Hepatocyte (in vitro differentiated cells): ENCODE measurements around the gene CPED1. TPM values are rescaled to one million over a fixed set of nuclear protein-coding genes. Genes with fewer than 3 reads are reported as not detected.

Experiments used
- DNase-seq: peaks from one replicate; pipeline ENCODE4 v3.0.0-alpha.2; 2016; ENCODE audit warnings: low spot score
- H2AFZ ChIP-seq: fragments of 200-600 bp; sonication (generic); 2 replicates; pipeline ENCODE4 v1.6.0; 2016; ENCODE audit warnings: antibody characterized with exemption, mild to moderate bottlenecking
- H3K27ac ChIP-seq: fragments of 200-600 bp; sonication (generic); 2 replicates; pipeline ENCODE4 v1.5.1; 2016; ENCODE audit warnings: mild to moderate bottlenecking
- H3K27me3 ChIP-seq: fragments of 200-600 bp; sonication (generic); 2 replicates; pipeline ENCODE4 v1.6.1; 2016
- H3K36me3 ChIP-seq: fragments of 200-600 bp; sonication (generic); replicated peaks from 2 replicates; pipeline ENCODE4 v1.5.1; 2016; ENCODE audit warnings: low read depth; ENCODE audit not compliant: insufficient read depth
- H3K4me1 ChIP-seq: fragments of 200-600 bp; sonication (generic); 2 replicates; pipeline ENCODE4 v1.5.1; 2016; ENCODE audit warnings: mild to moderate bottlenecking, moderate library complexity; ENCODE audit not compliant: insufficient read depth
- H3K4me2 ChIP-seq: fragments of 200-600 bp; sonication (generic); 2 replicates; pipeline ENCODE4 v1.6.0; 2016
- H3K4me3 ChIP-seq: fragments of 200-600 bp; sonication (generic); 2 replicates; pipeline ENCODE4 v1.5.1; 2016; ENCODE audit warnings: mild to moderate bottlenecking
- H3K79me2 ChIP-seq: fragments of 200-600 bp; sonication (generic); 2 replicates; pipeline ENCODE4 v1.6.0; 2017; ENCODE audit warnings: mild to moderate bottlenecking
- H3K9me2 ChIP-seq: fragments of 200-600 bp; sonication (generic); replicated peaks from 2 replicates; pipeline ENCODE4 v1.6.0; 2017; ENCODE audit warnings: mild to moderate bottlenecking; ENCODE audit not compliant: insufficient read depth
- H3K9me3 ChIP-seq: fragments of 200-600 bp; sonication (generic); 2 replicates; pipeline ENCODE4 v1.5.1; 2016; ENCODE audit warnings: low read depth, mild to moderate bottlenecking
- H4K20me1 ChIP-seq: fragments of 200-600 bp; sonication (generic); 2 replicates; pipeline ENCODE4 v1.6.0; 2016; ENCODE audit warnings: mild to moderate bottlenecking; ENCODE audit not compliant: insufficient read depth, poor library complexity, severe bottlenecking
- EZH2 ChIP-seq: fragments of 200-600 bp; sonication (generic); IDR thresholded peaks from 2 replicates; pipeline ENCODE4 v1.6.1; 2016; ENCODE audit warnings: antibody characterized with exemption, mild to moderate bottlenecking, borderline replicate concordance
- EZH2phosphoT487 ChIP-seq: fragments of 200-600 bp; sonication (generic); IDR thresholded peaks from one replicate; pipeline ENCODE4 v1.6.1; 2018; ENCODE audit warnings: antibody characterized with exemption, mild to moderate bottlenecking, low read depth, moderate library complexity; ENCODE audit not compliant: unreplicated experiment, severe bottlenecking
- WGBS: methylation state at CpG from one replicate; pipeline ENCODE4 v1.1.6; 2016; ENCODE audit warnings: low lambda C conversion rate; ENCODE audit errors: missing lambda C conversion rate; 5-methylcytosine and 5-hydroxymethylcytosine counted together
- polyA plus RNA-seq: library from polyadenylated mRNA; unstranded; fragments of >200 nt; fragmentation: Nextera tagmentation; extraction: Ambion mirVana; gene quantifications from 2 replicates; pipeline ENCODE4 v1.2.1, GENCODE V29; 2016
- total RNA-seq: library from RNA; depleted of rRNA; stranded (reverse); fragments of >200 nt; gene quantifications from 2 replicates; pipeline ENCODE4 v1.2.3, GENCODE V29; 2014
- TF ChIP-seq, protein P1 (sequence below): fragments of 200-600 bp; sonication (generic); IDR thresholded peaks from 2 replicates; pipeline ENCODE4 v1.5.1; 2016; ENCODE audit warnings: antibody characterized with exemption, mild to moderate bottlenecking; ENCODE audit not compliant: poor library complexity

Gene CPED1
- total and polyA plus RNA-seq, 2 experiments from 2014 or later: 10.1 to 30.5 TPM

GRCh38 chr7:120998996-120999565, 10.6 kb downstream of the CPED1 start:
- no peaks in the 10 kb centered on the region for H3K27me3 ChIP-seq
- no peaks in the 10 kb centered on the region for H3K9me2 ChIP-seq
- H4K20me1 ChIP-seq: no peaks in the 10 kb centered on the region
- peaks cover 10% of the 10 kb centered on the region for H3K4me1 ChIP-seq
- no peak overlapping the region for H2AFZ ChIP-seq
- peak overlapping the region; percentile 45 for H3K4me2 ChIP-seq
- TF ChIP-seq EZH2phosphoT487: no peak
- TF ChIP-seq, protein P1, sequence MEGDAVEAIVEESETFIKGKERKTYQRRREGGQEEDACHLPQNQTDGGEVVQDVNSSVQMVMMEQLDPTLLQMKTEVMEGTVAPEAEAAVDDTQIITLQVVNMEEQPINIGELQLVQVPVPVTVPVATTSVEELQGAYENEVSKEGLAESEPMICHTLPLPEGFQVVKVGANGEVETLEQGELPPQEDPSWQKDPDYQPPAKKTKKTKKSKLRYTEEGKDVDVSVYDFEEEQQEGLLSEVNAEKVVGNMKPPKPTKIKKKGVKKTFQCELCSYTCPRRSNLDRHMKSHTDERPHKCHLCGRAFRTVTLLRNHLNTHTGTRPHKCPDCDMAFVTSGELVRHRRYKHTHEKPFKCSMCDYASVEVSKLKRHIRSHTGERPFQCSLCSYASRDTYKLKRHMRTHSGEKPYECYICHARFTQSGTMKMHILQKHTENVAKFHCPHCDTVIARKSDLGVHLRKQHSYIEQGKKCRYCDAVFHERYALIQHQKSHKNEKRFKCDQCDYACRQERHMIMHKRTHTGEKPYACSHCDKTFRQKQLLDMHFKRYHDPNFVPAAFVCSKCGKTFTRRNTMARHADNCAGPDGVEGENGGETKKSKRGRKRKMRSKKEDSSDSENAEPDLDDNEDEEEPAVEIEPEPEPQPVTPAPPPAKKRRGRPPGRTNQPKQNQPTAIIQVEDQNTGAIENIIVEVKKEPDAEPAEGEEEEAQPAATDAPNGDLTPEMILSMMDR: no peak
- no peak for TF ChIP-seq EZH2
- H3K27ac ChIP-seq: peak overlapping the region; percentile 35
- peaks cover 38% of the 10 kb centered on the region for H3K79me2 ChIP-seq
- H3K4me3 ChIP-seq: no peak overlapping the region
- no peaks in the 10 kb centered on the region for H3K36me3 ChIP-seq
- no peaks in the 10 kb centered on the region for H3K9me3 ChIP-seq
- DNase-seq: no peak
- 89% methylated on average over 2 of the region's 2 CpGs for WGBS

DNA sequence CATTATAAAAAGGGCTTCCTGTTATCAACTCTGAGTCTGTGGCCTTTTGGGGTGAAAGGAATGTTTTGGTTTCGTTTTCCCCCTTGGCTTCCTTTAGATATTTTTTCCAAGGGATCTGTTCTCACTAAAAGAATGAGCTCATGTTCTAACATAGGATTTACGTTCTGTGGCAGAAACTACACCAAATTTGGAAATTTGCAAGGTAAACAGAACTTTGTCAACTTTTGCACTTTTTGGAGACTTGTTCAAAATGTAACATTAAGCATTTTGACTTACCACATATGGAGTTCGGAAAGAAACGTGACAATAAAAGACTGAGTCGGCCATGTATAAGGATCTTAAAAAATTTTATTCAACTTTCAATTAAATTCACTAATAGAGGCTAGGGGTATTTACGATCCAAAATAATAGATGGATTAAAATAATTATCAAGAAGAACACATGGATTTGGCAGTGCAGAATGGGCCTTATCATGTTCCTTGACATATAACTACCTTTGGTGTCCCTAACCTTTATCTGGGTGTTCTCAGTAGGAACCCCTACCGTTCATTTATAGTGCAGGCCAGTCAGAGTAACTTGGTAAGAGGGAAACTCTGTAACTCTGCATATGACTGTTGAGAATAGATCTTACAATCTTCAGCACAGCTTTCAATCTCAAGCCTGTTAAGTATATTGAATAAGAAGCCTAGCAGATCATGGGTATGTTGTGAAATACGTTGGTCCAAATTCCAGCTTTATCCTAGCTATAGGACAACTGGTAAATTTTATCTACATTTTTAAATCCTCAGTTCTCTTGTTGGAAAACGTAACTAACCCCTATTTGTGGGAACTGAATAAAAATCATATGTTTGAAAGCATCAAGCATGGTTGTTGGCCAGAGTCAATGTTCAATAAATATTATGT, 11.8 kb downstream of the CPED1 start:
- Histone ChIP-seq H3K4me2 (peak overlapping the region; percentile 45), H2AFZ (no peak overlapping the region), H3K9me2 (no peaks in the 10 kb centered on the region), H3K9me3 (no peaks in the 10 kb centered on the region), H3K36me3 (no peaks in the 10 kb centered on the region), H4K20me1 (no peaks in the 10 kb centered on the region), H3K4me1 (peaks cover 10% of the 10 kb centered on the region), H3K27me3 (no peaks in the 10 kb centered on the region), H3K79me2 (peaks cover 43% of the 10 kb centered on the region), H3K27ac (peak overlapping the region; percentile 35), H3K4me3 (no peak overlapping the region)
- no peak for DNase-seq
- 63% methylated on average over 9 of the region's 9 CpGs for WGBS
- TF ChIP-seq, protein P1: no peak
- TF ChIP-seq EZH2 (no peak), EZH2phosphoT487 (no peak)

- H3K79me2 ChIP-seq: peaks cover 37% of the 10 kb centered on the region
- no peak for DNase-seq
- TF ChIP-seq EZH2phosphoT487: no peak
- TF ChIP-seq, protein P1: no peak
- no peak for TF ChIP-seq EZH2
- peak overlapping the region; percentile 35 for H3K27ac ChIP-seq
- H4K20me1 ChIP-seq: no peaks in the 10 kb centered on the region
- 65% methylated on average over 3 of the region's 3 CpGs for WGBS
- H2AFZ ChIP-seq: no peak overlapping the region
- H3K27me3 ChIP-seq: no peaks in the 10 kb centered on the region
- H3K36me3 ChIP-seq: no peaks in the 10 kb centered on the region
- H3K9me3 ChIP-seq: no peaks in the 10 kb centered on the region
- H3K4me1 ChIP-seq: peaks cover 18% of the 10 kb centered on the region
- H3K9me2 ChIP-seq: no peaks in the 10 kb centered on the region
- no peak overlapping the region for H3K4me2 ChIP-seq
- no peak overlapping the region for H3K4me3 ChIP-seq
Measured at GRCh38 chr7:121001234-121001906, 12.9 kb downstream of the CPED1 start.
